B cell (primary cell): ENCODE measurements around the gene LRRC15. TPM values are rescaled to one million over a fixed set of nuclear protein-coding genes. Genes with fewer than 3 reads are reported as not detected.

Experiments
- ATAC-seq: fragments of 200-7000 bp; cut with Tn5 transposase; one replicate; pipeline ENCODE4 v1.10.0; 2021; ENCODE audit warnings: low read depth, mild to moderate bottlenecking, moderate number of reproducible peaks, moderate library complexity
- CTCF ChIA-PET: fragments of 350-600 bp; sonication (Branson Sonifier 250); formaldehyde crosslinking; loops from one replicate; lab custom pipeline; 2021; ENCODE audit warnings: antibody characterized with exemption, inconsistent platforms; lab: Charles Lee
- POLR2A ChIA-PET: fragments of 350-600 bp; sonication (Branson Sonifier 250); formaldehyde crosslinking; loops from one replicate; lab custom pipeline; 2021; ENCODE audit warnings: antibody characterized with exemption; lab: Charles Lee
- DNase-seq: peaks from one replicate; pipeline ENCODE4 v3.0.0; 2013
- H2AFZ ChIP-seq: 2 replicates; pipeline ENCODE4 v1.6.1; 2012; ENCODE audit warnings: mild to moderate bottlenecking, low read depth, low read length; ENCODE audit not compliant: insufficient read depth, poor library complexity, severe bottlenecking
- H3K27ac ChIP-seq, 2 donors: 1 replicate in 1 of 2; 2 replicates in 1 of 2; pipeline ENCODE4 v1.5.1; 2012 to 2013; ENCODE audit warnings: low read length in 2 of 2, mild to moderate bottlenecking in 2 of 2, moderate library complexity in 1 of 2
- H3K27me3 ChIP-seq, 4 experiments: fragments of 200-600 bp in 1 of 4; sonication (generic) in 1 of 4; replicated peaks in 1 of 4; 1 replicate in 2 of 4; 2 replicates in 2 of 4; pipeline versions ENCODE4 v1.6.1 to v1.7.0; 2013 to 2016; ENCODE audit warnings: low read length in 3 of 4, mild to moderate bottlenecking in 2 of 4, mixed read lengths in 1 of 4, moderate library complexity in 1 of 4; ENCODE audit not compliant: insufficient read depth in 4 of 4, control insufficient read depth in 3 of 4; ENCODE audit errors: control extremely low read depth in 1 of 4
- H3K36me3 ChIP-seq, 2 experiments: replicated peaks in 1 of 2; 1 replicate in 1 of 2; 2 replicates in 1 of 2; pipeline versions ENCODE4 v1.6.1 to v1.7.1; 2013; ENCODE audit warnings: low read length in 1 of 2; ENCODE audit not compliant: insufficient read depth in 2 of 2, control insufficient read depth in 1 of 2; ENCODE audit errors: control extremely low read depth in 1 of 2, extremely low read depth in 1 of 2
- H3K4me1 ChIP-seq, 2 donors: fragments of 200-600 bp in 1 of 2; sonication (generic) in 1 of 2; 1 replicate in 1 of 2; 2 replicates in 1 of 2; pipeline versions ENCODE4 v1.5.1 to v1.6.1; 2013 to 2017; ENCODE audit warnings: low read length in 2 of 2; ENCODE audit not compliant: control insufficient read depth in 2 of 2, insufficient read depth in 2 of 2
- H3K4me2 ChIP-seq: replicated peaks from 2 replicates; pipeline ENCODE3; 2012; ENCODE audit warnings: mild to moderate bottlenecking, low read depth, low read length; ENCODE audit not compliant: poor library complexity, severe bottlenecking
- H3K4me3 ChIP-seq, 5 experiments: fragments of 200-600 bp in 1 of 5; sonication (generic) in 1 of 5; 1 replicate in 3 of 5; 2 replicates in 2 of 5; pipeline versions ENCODE4 v1.5.1 to v1.7.0; 2011 to 2016; ENCODE audit warnings: low read length in 4 of 5, mild to moderate bottlenecking in 4 of 5, low read depth in 2 of 5, control low read depth in 1 of 5, moderate library complexity in 1 of 5; ENCODE audit not compliant: insufficient read depth in 1 of 5; ENCODE audit errors: control extremely low read depth in 1 of 5, extremely low read depth in 1 of 5
- H3K79me2 ChIP-seq: fragments of 200-600 bp; sonication (generic); one replicate; pipeline ENCODE4 v1.6.0; 2016; ENCODE audit warnings: low read length; ENCODE audit not compliant: control insufficient read depth, insufficient read depth
- H3K9ac ChIP-seq: fragments of 200-600 bp; sonication (generic); 2 replicates; pipeline ENCODE4 v1.6.1; 2017; ENCODE audit warnings: mild to moderate bottlenecking, low read length, moderate library complexity
- H3K9me3 ChIP-seq, 3 donors: one replicate each; pipeline versions ENCODE4 v1.6.1 to v1.7.1; 2013; ENCODE audit warnings: low read length in 2 of 3; ENCODE audit not compliant: control insufficient read depth in 2 of 3, insufficient read depth in 1 of 3; ENCODE audit errors: control extremely low read depth in 1 of 3
- H4K20me1 ChIP-seq: 2 replicates; pipeline ENCODE4 v1.6.0; 2012; ENCODE audit warnings: mild to moderate bottlenecking, low read length; ENCODE audit not compliant: insufficient read depth, control insufficient read depth, poor library complexity, severe bottlenecking
- H3K27ac Mint-ChIP-seq: one replicate; pipeline ENCODE4 v1.8.0; 2021; ENCODE audit warnings: mixed read lengths
- H3K27me3 Mint-ChIP-seq: one replicate; pipeline ENCODE4 v1.8.0; 2021; ENCODE audit warnings: mixed read lengths
- H3K4me1 Mint-ChIP-seq: one replicate; pipeline ENCODE4 v1.8.0; 2021; ENCODE audit warnings: mixed read lengths
- H3K4me3 Mint-ChIP-seq: one replicate; pipeline ENCODE4 v1.8.0; 2021; ENCODE audit warnings: mixed read lengths
- H3K9me3 Mint-ChIP-seq: one replicate; pipeline ENCODE4 v1.8.0; 2022; ENCODE audit warnings: mixed read lengths; ENCODE audit not compliant: insufficient read depth
- EZH2 ChIP-seq: IDR thresholded peaks from 2 replicates; pipeline ENCODE4 v1.6.1; 2012; ENCODE audit warnings: borderline replicate concordance, low read depth, mild to moderate bottlenecking, moderate library complexity, low read length; ENCODE audit not compliant: insufficient read depth, poor library complexity, severe bottlenecking
- WGBS: methylation state at CpG from one replicate; pipeline ENCODE4 v1.1.5; 2013; ENCODE audit warnings: missing lambda C conversion rate; ENCODE audit not compliant: insufficient coverage; 5-methylcytosine and 5-hydroxymethylcytosine counted together
- intact Hi-C: fragments of 100-400 bp; cut with micrococcal nuclease; formaldehyde crosslinking; loops from one replicate; pipeline ENCODE4 v1.10.0; 2022
- polyA plus RNA-seq: library from polyadenylated mRNA; depleted of rRNA; stranded (reverse); fragments of >200 nt; gene quantifications from 2 replicates; pipeline ENCODE4 v1.2.3, GENCODE V29; 2012
- total RNA-seq, 2 donors: library from RNA; stranded (reverse); fragments of 120-200 nt in 1 of 2; gene quantifications; 1 replicate in 1 of 2; 2 replicates in 1 of 2; pipeline versions ENCODE4 v1.2.3 to v1.2.4, GENCODE V29; 2013 to 2022
- TF ChIP-seq, protein P1 (sequence below): fragments of 200-600 bp; IDR thresholded peaks from one replicate; pipeline ENCODE4 v1.8.0; 2022; ENCODE audit warnings: antibody characterized with exemption, mild to moderate bottlenecking

LRRC15 gene
- total and polyA plus RNA-seq, 2 donors (not counting 1 experiment from before 2014, with no cell fraction given): not detected

DNA sequence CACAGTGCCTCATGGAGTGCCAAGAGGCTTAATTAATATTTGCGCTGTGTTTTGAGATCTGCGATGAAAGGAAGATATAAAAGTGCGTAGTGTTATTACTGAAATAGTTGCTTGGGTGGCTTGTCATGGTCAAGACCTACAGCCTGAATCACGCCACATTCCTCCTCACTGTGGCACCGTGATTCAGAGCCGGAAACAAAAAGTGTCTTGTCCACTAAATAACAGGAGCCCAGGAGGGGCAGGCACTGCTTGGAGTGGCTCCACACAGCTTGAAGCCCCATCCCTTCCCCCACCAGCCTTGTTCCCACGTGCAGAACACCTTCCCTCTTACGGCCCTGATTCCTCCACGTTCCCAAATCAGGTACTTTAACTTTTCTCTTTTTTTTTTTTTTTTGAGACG is 1.2 kb upstream of the LRRC15 start:
- intact Hi-C loops: no loop called here
- ChIA-PET POLR2A (no interaction called here), CTCF (no interaction called here)
- H3K4me1 Mint-ChIP-seq: no peaks in the 10 kb centered on the region
- 97% methylated on average over 6 of the region's 10 CpGs for WGBS
- no peaks in the 10 kb centered on the region for H3K4me1 ChIP-seq
- no peak overlapping the region for H3K9ac ChIP-seq
- no peak for ATAC-seq
- no peak overlapping the region for H3K4me2 ChIP-seq
- peaks cover 0 to 3% (median 0%) of the 10 kb centered on the region in 3 donors for H3K9me3 ChIP-seq
- H3K4me3 ChIP-seq: no peak overlapping the region
- no peaks in the 10 kb centered on the region for H3K36me3 ChIP-seq
- no peak for TF ChIP-seq EZH2
- TF ChIP-seq, protein P1, sequence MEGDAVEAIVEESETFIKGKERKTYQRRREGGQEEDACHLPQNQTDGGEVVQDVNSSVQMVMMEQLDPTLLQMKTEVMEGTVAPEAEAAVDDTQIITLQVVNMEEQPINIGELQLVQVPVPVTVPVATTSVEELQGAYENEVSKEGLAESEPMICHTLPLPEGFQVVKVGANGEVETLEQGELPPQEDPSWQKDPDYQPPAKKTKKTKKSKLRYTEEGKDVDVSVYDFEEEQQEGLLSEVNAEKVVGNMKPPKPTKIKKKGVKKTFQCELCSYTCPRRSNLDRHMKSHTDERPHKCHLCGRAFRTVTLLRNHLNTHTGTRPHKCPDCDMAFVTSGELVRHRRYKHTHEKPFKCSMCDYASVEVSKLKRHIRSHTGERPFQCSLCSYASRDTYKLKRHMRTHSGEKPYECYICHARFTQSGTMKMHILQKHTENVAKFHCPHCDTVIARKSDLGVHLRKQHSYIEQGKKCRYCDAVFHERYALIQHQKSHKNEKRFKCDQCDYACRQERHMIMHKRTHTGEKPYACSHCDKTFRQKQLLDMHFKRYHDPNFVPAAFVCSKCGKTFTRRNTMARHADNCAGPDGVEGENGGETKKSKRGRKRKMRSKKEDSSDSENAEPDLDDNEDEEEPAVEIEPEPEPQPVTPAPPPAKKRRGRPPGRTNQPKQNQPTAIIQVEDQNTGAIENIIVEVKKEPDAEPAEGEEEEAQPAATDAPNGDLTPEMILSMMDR: no peak
- H3K4me3 Mint-ChIP-seq: no peak overlapping the region
- peaks cover 0 to 28% (median 3%) of the 10 kb centered on the region in 4 experiments for H3K27me3 ChIP-seq
- H2AFZ ChIP-seq: no peak overlapping the region
- no peaks in the 10 kb centered on the region for H3K79me2 ChIP-seq
- no peak overlapping the region for H3K27ac Mint-ChIP-seq
- H3K9me3 Mint-ChIP-seq: no peaks in the 10 kb centered on the region
- DNase-seq: no peak
- H3K27me3 Mint-ChIP-seq: peaks cover 45% of the 10 kb centered on the region
- no peak overlapping the region for H3K27ac ChIP-seq
- no peaks in the 10 kb centered on the region for H4K20me1 ChIP-seq

DNA sequence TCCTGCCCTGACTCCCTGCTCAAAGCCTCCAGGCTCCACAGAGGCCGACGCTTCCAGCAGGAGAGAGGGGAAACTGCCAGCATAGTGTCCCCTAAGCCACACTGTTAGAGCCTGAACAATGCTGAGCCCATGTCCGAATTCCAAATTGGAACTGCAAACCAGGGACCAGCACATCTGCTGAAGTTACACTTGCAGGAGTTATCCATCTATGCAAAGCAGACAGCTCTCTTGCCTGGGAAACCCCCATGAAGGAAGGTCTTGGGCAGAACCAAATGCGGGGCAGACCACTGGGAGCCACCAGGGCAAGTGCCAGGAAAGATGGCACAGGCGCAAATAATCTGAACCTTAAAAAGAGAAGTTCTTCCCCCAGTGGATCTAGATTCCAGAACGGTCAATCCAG is 625 bp downstream of the LRRC15 start:
- DNase-seq: no peak
- Histone ChIP-seq H3K9me3 (peaks cover 0 to 3% (median 0%) of the 10 kb centered on the region in 3 donors), H2AFZ (no peak overlapping the region), H3K4me1 (no peaks in the 10 kb centered on the region), H3K79me2 (no peaks in the 10 kb centered on the region), H3K27ac (no peak overlapping the region), H3K9ac (no peak overlapping the region), H4K20me1 (no peaks in the 10 kb centered on the region), H3K36me3 (no peaks in the 10 kb centered on the region), H3K27me3 (peaks cover 0 to 25% (median 5%) of the 10 kb centered on the region in 4 experiments), H3K4me2 (no peak overlapping the region), H3K4me3 (no peak overlapping the region)
- no peak for ATAC-seq
- Mint-ChIP-seq H3K4me3 (no peak overlapping the region), H3K27ac (no peak overlapping the region), H3K27me3 (peaks cover 36% of the 10 kb centered on the region), H3K9me3 (no peaks in the 10 kb centered on the region), H3K4me1 (no peaks in the 10 kb centered on the region)
- ChIA-PET CTCF (no interaction called here), POLR2A (no interaction called here)
- 88% methylated on average over 6 of the region's 6 CpGs for WGBS
- intact Hi-C loops: no loop called here
- TF ChIP-seq EZH2: no peak
- TF ChIP-seq, protein P1: no peak
